Measurements from ENCODE around the gene OLA1.

The OLA1 gene

DNA sequence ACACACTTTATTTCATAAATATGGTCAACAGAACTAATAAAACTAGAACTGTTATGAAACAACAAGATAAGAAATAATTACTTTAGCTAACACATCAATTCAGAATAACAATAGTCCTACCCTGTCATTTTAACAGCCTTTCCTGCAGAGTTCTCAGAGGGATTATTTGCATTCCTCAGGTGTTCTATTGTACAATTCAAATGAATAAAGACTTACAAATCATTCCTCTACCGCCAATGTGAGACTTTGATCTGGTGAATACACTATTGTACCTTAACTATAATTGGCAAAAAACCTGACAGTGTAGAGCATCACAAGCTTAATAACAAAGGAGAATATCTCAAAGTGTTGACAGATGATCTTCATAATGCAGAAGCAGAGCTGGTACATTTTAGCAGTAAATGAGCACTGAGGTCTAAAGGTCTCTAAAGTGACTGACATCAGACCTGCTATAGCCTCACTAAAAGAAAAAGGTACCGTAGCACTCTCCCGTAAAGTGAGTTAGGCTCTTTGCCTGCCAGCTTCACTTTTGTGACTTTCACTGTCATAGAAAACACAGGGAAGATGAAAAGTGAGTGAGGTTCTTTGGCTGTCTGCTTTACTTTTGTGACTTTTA lies 164.4 kb downstream of the OLA1 start:
- no peak for TF ChIP-seq EZH2phosphoT487 (IDR thresholded peaks at IDR 0.05; ENCODE audit: borderline replicate concordance, low read length)
- TF ChIP-seq, protein P1, sequence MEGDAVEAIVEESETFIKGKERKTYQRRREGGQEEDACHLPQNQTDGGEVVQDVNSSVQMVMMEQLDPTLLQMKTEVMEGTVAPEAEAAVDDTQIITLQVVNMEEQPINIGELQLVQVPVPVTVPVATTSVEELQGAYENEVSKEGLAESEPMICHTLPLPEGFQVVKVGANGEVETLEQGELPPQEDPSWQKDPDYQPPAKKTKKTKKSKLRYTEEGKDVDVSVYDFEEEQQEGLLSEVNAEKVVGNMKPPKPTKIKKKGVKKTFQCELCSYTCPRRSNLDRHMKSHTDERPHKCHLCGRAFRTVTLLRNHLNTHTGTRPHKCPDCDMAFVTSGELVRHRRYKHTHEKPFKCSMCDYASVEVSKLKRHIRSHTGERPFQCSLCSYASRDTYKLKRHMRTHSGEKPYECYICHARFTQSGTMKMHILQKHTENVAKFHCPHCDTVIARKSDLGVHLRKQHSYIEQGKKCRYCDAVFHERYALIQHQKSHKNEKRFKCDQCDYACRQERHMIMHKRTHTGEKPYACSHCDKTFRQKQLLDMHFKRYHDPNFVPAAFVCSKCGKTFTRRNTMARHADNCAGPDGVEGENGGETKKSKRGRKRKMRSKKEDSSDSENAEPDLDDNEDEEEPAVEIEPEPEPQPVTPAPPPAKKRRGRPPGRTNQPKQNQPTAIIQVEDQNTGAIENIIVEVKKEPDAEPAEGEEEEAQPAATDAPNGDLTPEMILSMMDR (IDR thresholded peaks at IDR 0.05; ENCODE audit: low read depth, low read length, poor library complexity, severe bottlenecking) = no peak
- peaks cover 5% of the 10 kb centered on the region; the same call in 1 of the 2 replicates for H3K36me3 ChIP-seq (ENCODE audit: control insufficient read depth, low read length)
- no peak overlapping the region for H3K4me3 ChIP-seq (ENCODE audit: low read length)
- H3F3A ChIP-seq (ENCODE audit: control insufficient read depth, insufficient read depth) = no peaks in the 10 kb centered on the region
- H4K20me1 ChIP-seq (ENCODE audit: control insufficient read depth, insufficient read depth, low read depth, low read length) = no peaks in the 10 kb centered on the region
- H3K79me2 ChIP-seq (ENCODE audit: control insufficient read depth, low read length) = no peaks in the 10 kb centered on the region
- H3K4me2 ChIP-seq (ENCODE audit: low read length) = no peak overlapping the region
- H3K27me3 ChIP-seq (ENCODE audit: control insufficient read depth, low read length) = no peaks in the 10 kb centered on the region
- H3K4me1 ChIP-seq (ENCODE audit: control insufficient read depth, low read length) = no peaks in the 10 kb centered on the region
- no peaks in the 10 kb centered on the region for H3K9me3 ChIP-seq (ENCODE audit: control insufficient read depth, insufficient read depth, low read length)
- no peaks in the 10 kb centered on the region for H3K9me2 ChIP-seq (replicated peaks; ENCODE audit: control insufficient read depth, low read length)
- no peak overlapping the region for H3K27ac ChIP-seq (ENCODE audit: low read depth, low read length)

DNA sequence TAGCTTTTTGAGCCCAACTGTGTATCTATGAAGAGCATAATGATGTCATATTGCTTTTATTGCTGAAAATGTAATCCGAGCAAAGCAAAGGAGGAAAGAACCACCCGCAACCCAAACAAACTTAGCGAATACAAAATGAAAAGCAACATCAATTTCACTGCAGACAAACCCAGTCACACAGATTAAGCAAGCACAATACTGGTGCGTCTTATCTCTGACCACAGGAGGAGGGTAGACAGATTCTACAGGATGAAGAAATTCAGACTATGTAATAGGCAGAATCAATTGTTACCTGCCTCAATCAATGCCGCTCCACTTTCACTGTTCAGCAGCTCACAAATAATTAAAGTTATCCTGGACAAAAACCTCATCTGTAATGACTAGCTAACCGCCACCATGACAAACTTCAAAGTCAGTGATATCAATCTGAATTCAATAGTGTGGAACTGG lies 167.6 kb downstream of the OLA1 start:
- no peak for TF ChIP-seq EZH2phosphoT487 (IDR thresholded peaks at IDR 0.05; ENCODE audit: borderline replicate concordance, low read length)
- TF ChIP-seq, protein P1 (IDR thresholded peaks at IDR 0.05; ENCODE audit: low read depth, low read length, poor library complexity, severe bottlenecking) = no peak

DNA sequence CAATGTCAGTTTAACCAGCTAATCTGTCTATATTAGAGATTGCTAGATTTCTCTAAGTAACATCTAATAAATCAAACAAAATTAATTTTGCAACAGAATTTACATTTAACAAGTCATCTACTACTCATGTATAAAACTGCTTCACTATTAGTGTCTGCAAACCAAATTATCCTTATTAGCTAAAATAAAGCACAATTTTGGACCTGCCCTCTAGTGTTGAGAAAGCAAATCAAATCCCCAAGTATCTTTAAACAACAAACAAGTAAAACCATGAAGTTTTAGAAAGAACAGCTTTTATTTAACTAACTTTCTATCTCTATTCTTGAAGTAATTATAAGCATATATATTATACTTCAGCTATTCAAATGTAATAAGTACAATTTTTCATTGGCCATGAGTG lies 170.1 kb downstream of the OLA1 start:
- no peaks in the 10 kb centered on the region for H4K20me1 ChIP-seq (ENCODE audit: control insufficient read depth, insufficient read depth, low read depth, low read length)
- H3K4me2 ChIP-seq (ENCODE audit: low read length) = no peak overlapping the region
- H3K36me3 ChIP-seq (ENCODE audit: control insufficient read depth, low read length) = peaks cover 32% of the 10 kb centered on the region
- H3K4me3 ChIP-seq (ENCODE audit: low read length) = no peak overlapping the region
- no peak overlapping the region for H3K27ac ChIP-seq (ENCODE audit: low read depth, low read length)
- H3F3A ChIP-seq (ENCODE audit: control insufficient read depth, insufficient read depth) = no peaks in the 10 kb centered on the region
- H3K9me2 ChIP-seq (replicated peaks; ENCODE audit: control insufficient read depth, low read length) = no peaks in the 10 kb centered on the region
- TF ChIP-seq, protein P1 (IDR thresholded peaks at IDR 0.05; ENCODE audit: low read depth, low read length, poor library complexity, severe bottlenecking) = peak; percentile 39
- no peak for TF ChIP-seq EZH2phosphoT487 (IDR thresholded peaks at IDR 0.05; ENCODE audit: borderline replicate concordance, low read length)
- no peaks in the 10 kb centered on the region for H3K4me1 ChIP-seq (ENCODE audit: control insufficient read depth, low read length)
- H3K27me3 ChIP-seq (ENCODE audit: control insufficient read depth, low read length) = no peaks in the 10 kb centered on the region
- H3K79me2 ChIP-seq (ENCODE audit: control insufficient read depth, low read length) = no peaks in the 10 kb centered on the region
- H3K9me3 ChIP-seq (ENCODE audit: control insufficient read depth, insufficient read depth, low read length) = no peaks in the 10 kb centered on the region

More for the DNA sequence above, 167.6 kb downstream of the OLA1 start:
- Histone ChIP-seq H3K36me3 (ENCODE audit: control insufficient read depth, low read length) (peaks cover 16% of the 10 kb centered on the region), H3K9me3 (ENCODE audit: control insufficient read depth, insufficient read depth, low read length) (no peaks in the 10 kb centered on the region), H3F3A (ENCODE audit: control insufficient read depth, insufficient read depth) (no peaks in the 10 kb centered on the region), H3K79me2 (ENCODE audit: control insufficient read depth, low read length) (no peaks in the 10 kb centered on the region), H3K4me3 (ENCODE audit: low read length) (no peak overlapping the region), H4K20me1 (ENCODE audit: control insufficient read depth, insufficient read depth, low read depth, low read length) (no peaks in the 10 kb centered on the region), H3K4me2 (ENCODE audit: low read length) (no peak overlapping the region), H3K4me1 (ENCODE audit: control insufficient read depth, low read length) (no peaks in the 10 kb centered on the region), H3K27me3 (ENCODE audit: control insufficient read depth, low read length) (no peaks in the 10 kb centered on the region), H3K9me2 (replicated peaks; ENCODE audit: control insufficient read depth, low read length) (no peaks in the 10 kb centered on the region), H3K27ac (ENCODE audit: low read depth, low read length) (no peak overlapping the region)
